GM23338 (cell line): ENCODE data around the gene SNX5. TPM values are rescaled to one million over a fixed set of nuclear protein-coding genes. Genes with fewer than 3 reads are reported as not detected.

ENCODE experiments used
- ATAC-seq: fragments of 200-7000 bp; cut with Tn5 transposase; 3 replicates; pipeline ENCODE4 v1.9.1; 2020
- DNase-seq: peaks from one replicate; pipeline ENCODE4 v3.0.0-alpha.2; 2015; ENCODE audit warnings: low spot score
- H2AFZ ChIP-seq: fragments of 200-600 bp; sonication (generic); 2 replicates; pipeline ENCODE4 v1.8.0; 2016; ENCODE audit warnings: antibody characterized with exemption, mild to moderate bottlenecking, moderate library complexity
- H3F3A ChIP-seq: fragments of 200-600 bp; sonication (generic); replicated peaks from 2 replicates; pipeline ENCODE4 v1.8.0; 2017; ENCODE audit warnings: antibody characterized with exemption, mixed run types, low read depth
- H3K27ac ChIP-seq: fragments of 200-600 bp; sonication (generic); 2 replicates; pipeline ENCODE4 v1.6.1; 2016; ENCODE audit warnings: low read depth
- H3K27me3 ChIP-seq: fragments of 200-600 bp; sonication (generic); 2 replicates; pipeline ENCODE4 v1.8.0; 2016; ENCODE audit warnings: mild to moderate bottlenecking, mixed run types, moderate library complexity; ENCODE audit not compliant: insufficient read depth
- H3K36me3 ChIP-seq: fragments of 200-600 bp; sonication (generic); 2 replicates; pipeline ENCODE4 v1.8.0; 2016; ENCODE audit warnings: mild to moderate bottlenecking; ENCODE audit not compliant: insufficient read depth
- H3K4me1 ChIP-seq: fragments of 200-600 bp; sonication (generic); 2 replicates; pipeline ENCODE4 v1.8.0; 2016; ENCODE audit warnings: mild to moderate bottlenecking, moderate library complexity; ENCODE audit not compliant: insufficient read depth
- H3K4me2 ChIP-seq: fragments of 200-600 bp; sonication (generic); 2 replicates; pipeline ENCODE4 v1.7.1; 2017; ENCODE audit warnings: mixed run types
- H3K4me3 ChIP-seq: fragments of 200-600 bp; sonication (generic); 2 replicates; pipeline ENCODE4 v1.6.1; 2016; ENCODE audit warnings: mixed run types
- H3K79me2 ChIP-seq: fragments of 200-600 bp; sonication (generic); replicated peaks from 2 replicates; pipeline ENCODE4 v1.8.0; 2017; ENCODE audit warnings: mild to moderate bottlenecking; ENCODE audit not compliant: insufficient read depth
- H3K9me2 ChIP-seq: fragments of 200-600 bp; sonication (generic); 2 replicates; pipeline ENCODE4 v1.8.0; 2017; ENCODE audit not compliant: insufficient read depth
- H4K20me1 ChIP-seq: fragments of 200-600 bp; sonication (generic); replicated peaks from 2 replicates; pipeline ENCODE4 v1.8.0; 2017; ENCODE audit warnings: mild to moderate bottlenecking; ENCODE audit not compliant: insufficient read depth
- H3K27ac Mint-ChIP-seq: 2 replicates; pipeline ENCODE4 v1.8.0; 2020; ENCODE audit warnings: inconsistent platforms, mild to moderate bottlenecking, moderate library complexity, mixed read lengths
- H3K27me3 Mint-ChIP-seq: 3 replicates; pipeline ENCODE4 v1.8.0; 2022; ENCODE audit warnings: low read depth, mild to moderate bottlenecking, moderate library complexity, mixed read lengths, inconsistent platforms; ENCODE audit not compliant: insufficient read depth, poor library complexity
- H3K36me3 Mint-ChIP-seq: 3 replicates; pipeline ENCODE4 v1.8.0; 2021; ENCODE audit warnings: low read depth, mild to moderate bottlenecking, inconsistent platforms, moderate library complexity, mixed read lengths
- H3K4me1 Mint-ChIP-seq: 3 replicates; pipeline ENCODE4 v1.8.0; 2020; ENCODE audit warnings: mild to moderate bottlenecking, inconsistent platforms, mixed read lengths
- H3K4me3 Mint-ChIP-seq: 3 replicates; pipeline ENCODE4 v1.8.0; 2021; ENCODE audit warnings: moderate library complexity, mild to moderate bottlenecking, inconsistent platforms, mixed read lengths
- H3K9me3 Mint-ChIP-seq: 3 replicates; pipeline ENCODE4 v1.8.0; 2020; ENCODE audit warnings: moderate library complexity, mild to moderate bottlenecking, inconsistent platforms, mixed read lengths
- CREB1 ChIP-seq: fragments of 250-450 bp; sonication (Bioruptor Pico); IDR thresholded peaks from 2 replicates; pipeline ENCODE4 v1.5.0; 2020; ENCODE audit warnings: low read depth, mild to moderate bottlenecking, moderate library complexity
- ETS1 ChIP-seq: IDR thresholded peaks from 2 replicates; pipeline ENCODE4 v1.6.1; 2016; ENCODE audit warnings: antibody characterized with exemption
- EZH2phosphoT487 ChIP-seq: fragments of 200-600 bp; sonication (generic); IDR thresholded peaks from one replicate; pipeline ENCODE4 v1.8.1; 2018; ENCODE audit warnings: antibody characterized with exemption; ENCODE audit not compliant: unreplicated experiment
- JUNB ChIP-seq: IDR thresholded peaks from one replicate; pipeline ENCODE4 v1.6.1; 2016; ENCODE audit warnings: antibody characterized with exemption; ENCODE audit not compliant: unreplicated experiment
- POLR2AphosphoS5 ChIP-seq: IDR thresholded peaks from 2 replicates; pipeline ENCODE4 v1.6.1; 2016; ENCODE audit warnings: antibody characterized with exemption, low read depth
- REST ChIP-seq: IDR thresholded peaks from one replicate; pipeline ENCODE4 v1.6.1; 2018; ENCODE audit warnings: antibody characterized with exemption; ENCODE audit not compliant: unreplicated experiment
- STAT1 ChIP-seq: IDR thresholded peaks from one replicate; pipeline ENCODE4 v1.6.1; 2016; ENCODE audit warnings: antibody characterized with exemption; ENCODE audit not compliant: unreplicated experiment
- ZNF114 ChIP-seq: fragments of 250-450 bp; sonication (Bioruptor Pico); IDR thresholded peaks from 2 replicates; pipeline ENCODE4 v1.5.0; 2020; ENCODE audit warnings: mild to moderate bottlenecking, moderate library complexity
- polyA plus RNA-seq: library from polyadenylated mRNA; unstranded; fragments of >200 nt; fragmentation: Nextera tagmentation; extraction: Ambion mirVana; gene quantifications from 2 replicates; pipeline ENCODE4 v1.2.1, GENCODE V29; 2016
- total RNA-seq: library from RNA; depleted of rRNA; stranded (reverse); fragments of >200 nt; shearing (Covaris generic); gene quantifications from 2 replicates; pipeline ENCODE4 v1.2.3, GENCODE V29; 2014
- TF ChIP-seq, protein P1 (sequence below), 2 experiments: fragments of 200-600 bp in 1 of 2; sonication (generic) in 1 of 2; conservative IDR thresholded peaks; 2 replicates each; pipeline versions ENCODE4 v1.5.1 to v1.6.1; 2016 to 2017; ENCODE audit warnings: antibody characterized with exemption in 2 of 2, low read depth in 2 of 2, mild to moderate bottlenecking in 2 of 2, moderate library complexity in 1 of 2

The SNX5 gene
- total and polyA plus RNA-seq, 2 experiments from 2014 or later = 167 to 287 TPM

- TF ChIP-seq REST = no peak
- TF ChIP-seq EZH2phosphoT487 = no peak
- TF ChIP-seq, protein P1, sequence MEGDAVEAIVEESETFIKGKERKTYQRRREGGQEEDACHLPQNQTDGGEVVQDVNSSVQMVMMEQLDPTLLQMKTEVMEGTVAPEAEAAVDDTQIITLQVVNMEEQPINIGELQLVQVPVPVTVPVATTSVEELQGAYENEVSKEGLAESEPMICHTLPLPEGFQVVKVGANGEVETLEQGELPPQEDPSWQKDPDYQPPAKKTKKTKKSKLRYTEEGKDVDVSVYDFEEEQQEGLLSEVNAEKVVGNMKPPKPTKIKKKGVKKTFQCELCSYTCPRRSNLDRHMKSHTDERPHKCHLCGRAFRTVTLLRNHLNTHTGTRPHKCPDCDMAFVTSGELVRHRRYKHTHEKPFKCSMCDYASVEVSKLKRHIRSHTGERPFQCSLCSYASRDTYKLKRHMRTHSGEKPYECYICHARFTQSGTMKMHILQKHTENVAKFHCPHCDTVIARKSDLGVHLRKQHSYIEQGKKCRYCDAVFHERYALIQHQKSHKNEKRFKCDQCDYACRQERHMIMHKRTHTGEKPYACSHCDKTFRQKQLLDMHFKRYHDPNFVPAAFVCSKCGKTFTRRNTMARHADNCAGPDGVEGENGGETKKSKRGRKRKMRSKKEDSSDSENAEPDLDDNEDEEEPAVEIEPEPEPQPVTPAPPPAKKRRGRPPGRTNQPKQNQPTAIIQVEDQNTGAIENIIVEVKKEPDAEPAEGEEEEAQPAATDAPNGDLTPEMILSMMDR (conservative IDR thresholded peaks at IDR 0.05; ENCODE audit: low read depth in 2 of 2) = no peak
- no peak for TF ChIP-seq CREB1 (CRISPR knock-in tag)
- no peak for TF ChIP-seq ZNF114
- no peak for TF ChIP-seq JUNB
Observed at GRCh38 chr20:17969278-17969883, 787 bp upstream of the SNX5 start (continued).

DNA sequence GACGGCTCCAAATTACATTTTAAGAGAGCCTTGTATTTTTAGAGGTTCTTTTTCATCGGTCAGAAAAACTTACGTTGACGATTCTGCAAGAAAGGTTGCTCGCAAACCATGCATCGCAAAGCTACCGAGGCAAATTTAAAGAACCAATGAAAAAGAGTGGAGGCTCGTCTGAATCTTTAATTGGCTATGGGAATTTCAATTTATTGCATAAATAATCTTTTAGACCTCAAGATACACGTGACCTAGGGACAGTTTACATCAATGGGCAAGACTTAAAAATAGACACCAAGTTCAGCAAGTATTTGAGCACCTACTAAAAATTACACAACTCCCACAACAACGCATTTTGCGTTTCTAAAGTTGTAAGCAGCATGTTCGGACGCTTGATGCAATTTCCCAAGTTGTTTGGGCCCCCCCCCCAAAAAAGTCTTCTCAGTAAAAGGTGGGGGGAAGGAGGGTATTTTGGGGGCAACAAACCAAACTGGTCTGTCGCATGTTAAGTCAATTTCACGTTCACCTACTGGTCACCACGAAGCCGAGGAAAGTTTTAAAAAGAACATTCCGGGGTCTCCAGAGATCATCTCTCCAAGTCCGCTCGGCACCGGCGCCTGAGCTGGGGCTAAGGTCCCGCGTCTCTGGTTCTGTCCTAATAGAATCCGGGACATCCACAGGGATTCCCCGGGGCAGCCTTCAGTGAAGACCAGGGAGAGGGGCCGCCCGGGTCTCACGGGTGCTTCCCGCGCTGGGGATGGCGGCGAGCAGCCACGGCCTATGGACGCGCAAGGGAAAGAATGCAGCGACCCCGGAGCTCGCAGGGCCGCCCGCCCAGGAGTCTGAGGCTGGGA is 851 bp downstream of the SNX5 start:
- peaks cover 96% of the 10 kb centered on the region for H3K79me2 ChIP-seq
- peaks cover 47% of the 10 kb centered on the region for H4K20me1 ChIP-seq
- peak overlapping the region; percentile 77 for H3K4me2 ChIP-seq
- Mint-ChIP-seq H3K9me3 (peaks cover 5% of the 10 kb centered on the region; the same call in 2 of the 3 replicates), H3K36me3 (peaks cover 82% of the 10 kb centered on the region), H3K27me3 (peaks cover 14% of the 10 kb centered on the region), H3K27ac (peak overlapping the region; percentile 98), H3K4me3 (peak overlapping the region; percentile 84), H3K4me1 (peaks cover 56% of the 10 kb centered on the region)
- no peak overlapping the region for H2AFZ ChIP-seq
- H3K27ac ChIP-seq = peak overlapping the region; percentile 98
- ATAC-seq (peak; percentile 1; the same call in 2 of the 3 replicates), DNase-seq (no peak)
- no peaks in the 10 kb centered on the region for H3K27me3 ChIP-seq
- no peak for TF ChIP-seq ETS1
- TF ChIP-seq, protein P1 (conservative IDR thresholded peaks at IDR 0.05; ENCODE audit: low read depth in 2 of 2) = 0 out of 4 replicates have a peak, but pooled peaks of 1 of the 2 experiments have one; percentile 6
- TF ChIP-seq STAT1 = no peak
- no peak for TF ChIP-seq POLR2AphosphoS5
- no peaks in the 10 kb centered on the region for H3K9me2 ChIP-seq
- H3K36me3 ChIP-seq = no peaks in the 10 kb centered on the region; the same call in 1 of the 2 replicates
- 0 out of 2 replicates have a peak, but pooled peaks cover 3% of the 10 kb centered on the region for H3F3A ChIP-seq
- H3K4me3 ChIP-seq = peak overlapping the region; percentile 70
- peaks cover 61% of the 10 kb centered on the region for H3K4me1 ChIP-seq
